HG03571 (cell line): ENCODE data around the gene AGXT.
A peak's percentile ranks its signal among the peaks of the same experiment; 100 is the strongest.

Source experiments
- ATAC-seq: cut with Tn5 transposase; IDR thresholded peaks from one replicate; pipeline ENCODE4 v1.9.1; 2021; ENCODE audit not compliant: unreplicated experiment

Gene AGXT

DNA sequence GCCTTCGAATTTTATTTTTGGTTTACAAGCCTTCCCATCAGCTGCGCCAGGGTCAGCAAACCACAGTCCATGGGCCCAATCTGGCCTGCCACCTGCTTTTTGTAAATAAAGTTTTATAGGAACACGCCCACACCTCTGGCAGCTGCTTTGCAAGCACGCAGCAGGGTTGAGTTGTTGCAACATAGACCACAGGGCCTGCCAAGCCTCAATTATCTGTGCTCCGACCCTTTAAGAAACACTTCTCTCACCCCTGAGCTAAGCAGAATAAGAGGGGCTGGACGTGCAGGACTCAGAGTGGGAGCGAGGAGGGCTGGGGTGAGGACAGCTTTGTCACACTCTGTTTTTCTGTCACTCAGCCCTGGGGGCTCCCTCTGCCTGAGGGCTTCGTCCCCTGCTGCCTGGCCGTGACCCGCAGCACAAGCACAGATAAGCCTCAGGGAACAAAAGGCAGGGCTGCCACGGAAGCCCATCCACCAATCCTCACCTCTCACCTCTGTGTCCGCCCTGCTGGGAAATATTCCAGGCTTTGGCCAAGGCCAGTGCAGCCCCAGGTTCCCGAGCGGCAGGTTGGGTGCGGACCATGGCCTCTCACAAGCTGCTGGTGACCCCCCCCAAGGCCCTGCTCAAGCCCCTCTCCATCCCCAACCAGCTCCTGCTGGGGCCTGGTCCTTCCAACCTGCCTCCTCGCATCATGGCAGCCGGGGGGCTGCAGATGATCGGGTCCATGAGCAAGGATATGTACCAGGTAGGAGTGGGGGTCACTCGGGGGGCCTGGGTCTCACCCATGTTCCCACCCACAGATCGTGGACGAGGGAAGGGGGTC, at the start of gene AGXT:
TSS of gene AGXT (plus strand) at position 539 of the 823 bp plus-strand sequence. CDS start at position 581, 42 bp downstream.
- no peak for ATAC-seq

DNA sequence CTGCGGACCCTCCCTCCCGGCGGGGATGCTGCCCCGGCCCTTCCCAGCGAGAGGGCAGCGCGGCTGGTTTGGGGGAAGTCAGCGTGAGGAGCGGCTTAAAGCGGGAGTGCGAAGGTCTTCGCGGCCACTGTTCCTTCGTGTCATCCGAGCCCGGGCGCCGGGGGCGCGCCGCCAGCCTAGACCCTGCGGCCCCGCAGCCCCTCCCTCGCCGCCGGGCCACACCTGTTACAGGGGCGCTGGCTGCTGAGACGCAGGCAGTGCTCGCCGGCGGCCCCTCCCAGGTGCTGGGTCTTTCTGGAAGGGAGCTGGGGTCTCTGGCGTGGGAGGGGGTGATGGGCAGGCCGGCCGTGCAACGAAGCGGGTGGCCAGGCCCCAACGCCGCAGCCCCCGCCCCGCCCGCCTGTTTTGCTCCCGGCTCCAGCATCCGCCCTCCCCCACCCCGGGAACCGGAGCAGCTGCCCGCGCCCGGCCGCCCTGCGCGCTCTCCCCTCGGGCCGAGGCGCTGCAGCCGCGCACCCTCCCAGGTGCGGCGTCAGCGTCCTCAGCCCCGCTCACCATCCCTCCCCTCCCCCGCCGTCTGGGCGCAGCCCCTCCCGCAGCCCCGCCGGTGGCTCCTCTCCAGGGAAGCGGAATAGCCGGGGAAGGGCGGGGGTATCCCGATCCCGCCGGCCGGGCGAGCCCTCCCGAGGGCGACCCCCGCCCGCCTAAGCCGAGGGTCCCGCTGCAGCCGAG, 49.3 kb upstream of the AGXT start:
- no peak for ATAC-seq

DNA sequence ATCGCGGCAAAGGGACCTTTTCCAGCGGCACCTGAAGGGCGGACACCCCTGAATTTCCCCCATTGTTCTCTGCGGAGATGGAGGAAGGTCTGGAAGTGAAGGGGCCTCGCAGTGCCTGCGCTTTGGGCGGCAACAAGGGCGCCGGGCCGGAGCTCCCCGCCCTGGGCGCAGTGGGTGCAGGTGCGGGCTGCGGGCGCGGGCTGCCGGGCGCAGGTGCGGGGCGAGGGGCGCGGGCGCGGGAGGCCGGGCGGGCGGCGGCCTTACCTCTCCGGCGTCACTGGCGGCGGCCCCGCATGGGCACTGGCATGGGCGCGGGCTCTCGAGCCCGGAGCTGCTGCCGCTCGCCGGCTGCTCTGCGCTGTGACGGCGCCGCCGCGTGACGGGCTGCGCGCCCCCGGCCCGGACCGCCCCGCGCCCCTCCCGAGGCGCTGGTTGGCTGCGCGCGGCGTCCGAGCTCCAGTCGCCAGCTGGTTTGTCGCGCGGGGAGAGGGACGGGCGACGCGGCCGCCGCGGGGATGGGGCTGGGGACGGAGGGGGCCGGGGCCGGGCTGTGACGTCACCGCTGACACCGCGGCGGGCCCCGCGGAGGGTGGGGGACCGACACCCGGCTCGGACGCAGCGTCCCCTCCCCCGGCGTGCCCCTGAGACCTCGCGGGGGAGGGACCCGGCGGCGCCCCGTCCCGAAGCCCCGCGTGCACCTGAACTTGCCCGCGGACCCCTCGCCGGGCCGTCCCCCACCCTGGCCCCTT, 48.6 kb upstream of the AGXT start, which contains the start of gene KIF1A:
TSS of gene KIF1A (minus strand) at position 362 of the 749 bp plus-strand sequence. CDS start 22,467 bp downstream, outside the sequence.
- ATAC-seq: no peak

GRCh38 chr2:240820607-240821428, 47.8 kb upstream of the AGXT start:
- ATAC-seq: no peak

GRCh38 chr2:240821429-240821778, 47.2 kb upstream of the AGXT start:
- no peak for ATAC-seq

- no peak for ATAC-seq
Measured at GRCh38 chr2:240822280-240822847, 46.3 kb upstream of the AGXT start.

DNA sequence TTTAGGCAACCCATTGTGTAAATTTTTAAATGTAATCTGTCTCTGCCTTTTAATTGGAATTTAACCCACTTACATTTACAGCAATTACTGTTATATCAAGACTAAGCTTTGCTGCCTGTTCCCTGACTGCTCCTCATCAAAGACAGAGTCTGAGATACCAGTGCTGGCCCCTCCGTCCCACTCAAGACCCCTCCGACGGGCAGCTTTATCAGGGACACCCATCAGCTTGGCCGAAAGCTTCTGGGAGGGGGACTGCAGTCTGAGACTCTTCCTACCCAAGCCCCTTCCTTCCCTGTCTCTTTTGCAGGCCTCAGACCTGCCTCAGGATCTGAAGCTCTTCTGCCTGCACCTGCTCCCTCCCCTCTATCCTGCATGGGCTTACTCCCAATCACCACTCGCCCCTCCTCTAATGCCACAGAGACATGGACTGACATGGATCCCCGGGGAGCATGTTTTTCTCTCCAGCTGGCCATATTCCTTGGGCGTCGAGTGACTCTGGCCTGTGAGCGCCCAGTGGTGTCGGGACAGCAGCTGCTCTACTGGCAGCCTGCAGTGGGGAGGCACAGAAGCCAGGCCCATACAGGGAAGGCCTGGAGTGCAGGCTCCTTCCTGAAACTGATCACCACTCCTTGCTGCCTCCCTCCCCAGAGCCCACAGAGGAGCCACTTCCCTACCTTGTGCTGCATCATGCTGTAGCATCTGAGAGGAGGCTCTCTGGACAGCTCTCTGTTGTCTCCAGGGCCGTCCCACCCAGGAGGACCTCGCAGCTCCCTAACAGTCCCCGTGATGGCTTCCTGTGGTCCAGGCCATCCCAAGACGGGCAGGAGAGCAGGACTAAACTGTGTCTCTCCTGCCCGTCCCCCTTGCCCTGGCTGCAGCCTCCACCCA, 44.9 kb upstream of the AGXT start:
- ATAC-seq: no peak

DNA sequence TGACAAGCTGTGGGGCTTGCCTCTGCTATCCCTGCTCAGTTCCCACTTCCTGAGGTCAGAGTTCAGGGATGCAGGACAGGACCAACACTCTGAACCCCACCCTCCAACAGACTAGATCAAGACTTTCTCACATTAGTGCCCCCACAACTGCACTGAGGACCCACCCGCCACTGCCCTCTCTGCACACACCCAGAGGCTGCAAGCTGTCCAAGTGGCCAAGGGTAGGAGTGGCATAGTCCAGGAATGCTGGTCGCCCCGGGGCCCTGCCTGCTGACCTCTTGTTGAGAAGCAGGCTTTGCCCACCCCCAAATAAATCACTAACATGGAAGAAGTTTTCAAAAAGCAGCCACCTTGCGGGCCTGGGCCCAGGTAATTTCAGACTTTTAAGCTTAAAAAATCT, 43.1 kb upstream of the AGXT start:
- ATAC-seq: no peak

- ATAC-seq: no peak
Measured at GRCh38 chr2:240831594-240832204, 36.9 kb upstream of the AGXT start.

DNA sequence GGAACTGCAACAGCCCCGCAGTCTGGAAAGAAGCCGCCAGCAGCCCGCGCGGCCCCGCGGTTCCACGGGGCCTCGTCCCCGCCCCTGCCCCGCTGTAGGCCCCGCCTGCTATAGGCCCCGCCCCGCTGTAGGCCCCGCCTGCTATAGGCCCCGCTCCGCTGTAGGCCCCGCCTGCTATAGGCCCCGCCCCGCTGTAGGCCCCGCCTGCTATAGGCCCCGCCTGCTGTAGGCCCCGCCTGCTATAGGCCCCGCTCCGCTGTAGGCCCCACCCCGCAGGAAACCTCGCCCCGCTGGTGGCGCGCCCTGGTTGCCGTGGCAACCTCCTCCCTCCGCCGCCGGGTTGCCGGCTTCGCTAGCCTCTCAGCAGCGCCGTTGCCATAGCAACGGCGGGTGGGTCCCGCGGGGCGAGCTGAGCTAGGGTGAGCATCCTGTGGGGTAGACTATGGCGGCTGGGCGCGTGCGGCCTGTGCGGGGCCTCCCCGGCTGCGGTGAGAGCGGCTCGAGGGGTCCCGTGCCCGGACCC, 36.4 kb upstream of the AGXT start:
- ATAC-seq: peak; percentile 88

DNA sequence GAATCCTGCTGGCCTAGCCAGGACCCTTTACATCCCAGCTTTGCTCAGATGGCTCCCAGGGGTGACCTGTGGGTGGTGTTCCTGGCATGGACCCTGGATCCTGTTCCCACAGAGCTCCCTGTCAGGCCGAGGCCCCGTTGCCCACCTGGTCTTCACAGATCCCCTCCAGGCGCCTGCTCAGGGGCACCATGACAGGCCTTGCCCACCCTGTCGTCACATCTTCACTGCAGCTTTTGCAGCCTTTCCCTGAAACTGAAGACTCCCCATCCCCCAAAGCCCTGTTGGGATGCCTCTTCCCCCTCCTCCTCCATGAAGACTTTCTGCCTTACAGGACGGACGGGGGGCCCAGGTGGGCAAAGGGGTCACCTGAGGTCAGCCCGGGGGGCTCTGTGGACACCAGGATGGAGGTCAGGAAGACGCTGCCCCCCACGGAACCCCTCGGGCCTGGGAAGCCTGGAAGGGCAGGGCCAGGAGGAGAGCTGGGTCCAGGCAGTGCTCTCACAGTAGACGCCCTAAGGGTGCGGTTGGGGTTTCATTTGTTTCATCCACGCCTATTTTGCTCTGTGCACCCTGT, 35.6 kb upstream of the AGXT start:
- ATAC-seq: no peak

DNA sequence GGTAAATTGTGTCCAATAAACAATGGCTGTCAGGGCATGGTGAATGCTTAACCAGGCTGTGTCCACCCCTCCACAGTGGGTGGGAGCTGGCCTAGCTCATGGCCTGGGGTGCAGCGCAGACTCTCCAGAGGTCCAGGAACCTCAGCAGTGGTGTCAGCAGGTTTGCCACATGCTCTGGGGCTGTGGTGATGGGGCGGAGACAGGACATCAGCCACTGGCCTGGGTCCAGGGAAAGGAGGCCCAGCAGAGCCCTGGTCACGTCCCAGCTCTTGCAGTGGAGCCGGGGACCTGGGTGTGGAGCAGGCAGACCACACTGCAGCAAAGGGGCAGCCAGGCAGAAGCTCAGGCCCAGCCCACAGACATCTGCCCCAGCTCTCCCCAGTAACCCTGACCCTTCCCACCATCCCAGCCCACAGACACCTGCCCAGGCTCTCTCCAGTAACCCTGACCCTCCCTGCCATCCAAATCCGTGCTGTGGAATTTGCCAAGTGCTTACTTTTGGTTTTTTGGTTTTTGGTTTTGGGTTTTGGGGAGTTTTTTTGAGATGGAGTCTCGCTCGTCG, 34.8 kb upstream of the AGXT start:
- ATAC-seq: no peak

DNA sequence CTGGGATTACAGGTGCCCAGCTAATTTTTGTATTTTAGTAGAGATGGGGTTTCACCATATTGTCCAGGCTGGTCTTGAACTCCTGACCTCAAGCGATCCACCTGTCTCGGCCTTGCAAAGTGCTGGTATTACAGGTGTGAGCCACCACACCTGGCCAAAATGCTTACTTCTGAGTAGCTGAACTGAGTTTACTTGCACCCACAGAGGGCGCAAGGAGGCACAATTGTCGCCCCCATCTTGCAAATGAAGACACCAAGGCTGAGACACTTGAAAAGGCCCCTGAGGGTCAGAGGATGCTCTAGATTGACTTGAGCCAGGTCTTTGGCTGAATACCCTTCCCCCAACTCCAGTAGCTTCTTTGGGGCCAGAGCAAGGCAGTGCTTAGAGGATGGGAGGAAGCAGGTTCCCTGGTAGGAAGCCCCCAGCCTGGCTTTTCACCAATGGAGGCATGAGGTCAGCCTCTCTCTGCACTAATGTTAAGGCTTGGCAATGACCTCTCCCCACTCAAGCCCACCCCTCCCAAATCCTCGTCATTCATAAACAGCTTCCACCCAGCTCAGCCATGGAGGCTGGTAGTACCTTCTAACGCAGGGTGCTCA, 34.1 kb upstream of the AGXT start:
- no peak for ATAC-seq

DNA sequence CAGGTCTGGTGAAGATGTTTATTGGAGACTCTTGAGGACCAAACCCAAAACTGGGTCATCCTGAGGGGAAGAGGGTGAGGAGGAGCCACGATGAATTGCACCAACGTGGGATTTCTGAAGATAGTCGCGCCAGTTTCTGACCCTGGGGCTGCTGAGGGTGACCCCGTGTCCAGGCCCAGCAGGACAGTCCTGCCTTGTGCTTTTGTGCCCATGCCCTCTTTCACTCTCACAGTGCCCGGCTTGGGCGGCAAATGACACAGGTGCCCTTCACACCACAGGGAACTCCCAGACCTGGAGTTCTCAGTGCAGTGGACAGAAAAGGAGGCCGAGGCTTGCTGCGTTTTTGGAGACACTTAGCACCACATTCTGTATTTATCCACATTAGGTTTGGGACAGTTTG, 33.1 kb upstream of the AGXT start:
- ATAC-seq: no peak

- ATAC-seq: no peak
Measured at GRCh38 chr2:240836781-240837467, 31.7 kb upstream of the AGXT start.

- ATAC-seq: no peak
Measured at GRCh38 chr2:240837621-240838020, 31.0 kb upstream of the AGXT start.
